Fibroblast of lung (primary cell): ENCODE data around the gene PCDHA12. TPM values are rescaled to one million over a fixed set of nuclear protein-coding genes. Genes with fewer than 3 reads are reported as not detected.
"Not testable (repeated sequence)": the region's sequence is repeated elsewhere in the genome, so short reads cannot be mapped to it uniquely, and the experiment has no call there.

Experiments used
- DNase-seq, 2 donors: peaks; one replicate each; pipeline versions ENCODE4 v3.0.0 to v3.0.0-alpha.2; 2010; ENCODE audit warnings: low read depth in 2 of 2
- H2AFZ ChIP-seq: 2 replicates; pipeline ENCODE4 v1.5.1; 2012; ENCODE audit warnings: low read length, control low read depth, inconsistent platforms
- H3K27ac ChIP-seq: 2 replicates; pipeline ENCODE4 v1.5.1; 2011; ENCODE audit warnings: low read length, control low read depth; ENCODE audit not compliant: insufficient read depth
- H3K27me3 ChIP-seq: 2 replicates; pipeline ENCODE4 v1.5.1; 2011; ENCODE audit warnings: mild to moderate bottlenecking, low read length; ENCODE audit not compliant: control insufficient read depth, insufficient read depth
- H3K36me3 ChIP-seq: 2 replicates; pipeline ENCODE4 v1.5.1; 2011; ENCODE audit warnings: low read length; ENCODE audit not compliant: control insufficient read depth, insufficient read depth
- H3K4me1 ChIP-seq: 2 replicates; pipeline ENCODE4 v1.5.1; 2011; ENCODE audit warnings: low read length; ENCODE audit not compliant: control insufficient read depth, insufficient read depth; ENCODE audit errors: extremely low read depth
- H3K4me2 ChIP-seq: 2 replicates; pipeline ENCODE4 v1.5.1; 2011; ENCODE audit warnings: low read length, control low read depth; ENCODE audit not compliant: insufficient read depth; ENCODE audit errors: extremely low read depth
- H3K4me3 ChIP-seq, 4 experiments: fragments of 200-600 bp in 1 of 4; sonication (generic) in 1 of 4; replicated peaks in 1 of 4; 2 replicates each; pipeline ENCODE4 v1.5.1; 2011 to 2016; ENCODE audit warnings: low read length in 4 of 4, low read depth in 3 of 4, mild to moderate bottlenecking in 3 of 4, control low read depth in 2 of 4, inconsistent platforms in 1 of 4, mixed read lengths in 1 of 4; ENCODE audit not compliant: insufficient read depth in 1 of 4; ENCODE audit errors: control extremely low read depth in 1 of 4
- H3K79me2 ChIP-seq: 2 replicates; pipeline ENCODE4 v1.5.1; 2012; ENCODE audit warnings: mild to moderate bottlenecking, low read length, inconsistent platforms; ENCODE audit not compliant: control insufficient read depth, insufficient read depth
- H3K9ac ChIP-seq: 2 replicates; pipeline ENCODE4 v1.5.1; 2011; ENCODE audit warnings: mild to moderate bottlenecking, low read length, control low read depth; ENCODE audit not compliant: insufficient read depth
- H3K9me3 ChIP-seq: 2 replicates; pipeline ENCODE4 v1.5.1; 2012; ENCODE audit warnings: low read depth, low read length; ENCODE audit not compliant: control insufficient read depth, insufficient read depth
- H4K20me1 ChIP-seq: 2 replicates; pipeline ENCODE4 v1.5.1; 2011; ENCODE audit warnings: low read length; ENCODE audit not compliant: control insufficient read depth, insufficient read depth; ENCODE audit errors: extremely low read depth
- EZH2 ChIP-seq: IDR thresholded peaks from 2 replicates; pipeline ENCODE4 v1.5.1; 2012; ENCODE audit warnings: low read length, control low read depth, mild to moderate bottlenecking; ENCODE audit errors: missing control alignments
- polyA plus RNA-seq, 2 donors: library from polyadenylated mRNA; depleted of rRNA in 1 of 2; stranded (reverse) in 1 of 2; unstranded in 1 of 2; fragments of >200 nt; gene quantifications; 2 replicates each; pipeline ENCODE4 v1.2.1, GENCODE V29; 2011 to 2012; ENCODE audit warnings: missing spikeins in 1 of 2
- total RNA-seq: library from RNA; depleted of rRNA; stranded (reverse); fragments of >200 nt; gene quantifications from 2 replicates; pipeline ENCODE4 v1.2.1, GENCODE V29; 2014
- TF ChIP-seq, protein P1 (sequence below), 2 donors: IDR thresholded peaks in 1 of 2; conservative IDR thresholded peaks in 1 of 2; 1 replicate in 1 of 2; 2 replicates in 1 of 2; pipeline ENCODE4 v1.5.1; 2011 to 2012; ENCODE audit warnings: low read length in 2 of 2, control low read depth in 1 of 2, inconsistent platforms in 1 of 2, low read depth in 1 of 2, mild to moderate bottlenecking in 1 of 2

PCDHA12 gene
- total and polyA plus RNA-seq, 2 donors (not counting 1 experiment from before 2014, with no cell fraction given) = 0.50 TPM; not detected in 1

DNA sequence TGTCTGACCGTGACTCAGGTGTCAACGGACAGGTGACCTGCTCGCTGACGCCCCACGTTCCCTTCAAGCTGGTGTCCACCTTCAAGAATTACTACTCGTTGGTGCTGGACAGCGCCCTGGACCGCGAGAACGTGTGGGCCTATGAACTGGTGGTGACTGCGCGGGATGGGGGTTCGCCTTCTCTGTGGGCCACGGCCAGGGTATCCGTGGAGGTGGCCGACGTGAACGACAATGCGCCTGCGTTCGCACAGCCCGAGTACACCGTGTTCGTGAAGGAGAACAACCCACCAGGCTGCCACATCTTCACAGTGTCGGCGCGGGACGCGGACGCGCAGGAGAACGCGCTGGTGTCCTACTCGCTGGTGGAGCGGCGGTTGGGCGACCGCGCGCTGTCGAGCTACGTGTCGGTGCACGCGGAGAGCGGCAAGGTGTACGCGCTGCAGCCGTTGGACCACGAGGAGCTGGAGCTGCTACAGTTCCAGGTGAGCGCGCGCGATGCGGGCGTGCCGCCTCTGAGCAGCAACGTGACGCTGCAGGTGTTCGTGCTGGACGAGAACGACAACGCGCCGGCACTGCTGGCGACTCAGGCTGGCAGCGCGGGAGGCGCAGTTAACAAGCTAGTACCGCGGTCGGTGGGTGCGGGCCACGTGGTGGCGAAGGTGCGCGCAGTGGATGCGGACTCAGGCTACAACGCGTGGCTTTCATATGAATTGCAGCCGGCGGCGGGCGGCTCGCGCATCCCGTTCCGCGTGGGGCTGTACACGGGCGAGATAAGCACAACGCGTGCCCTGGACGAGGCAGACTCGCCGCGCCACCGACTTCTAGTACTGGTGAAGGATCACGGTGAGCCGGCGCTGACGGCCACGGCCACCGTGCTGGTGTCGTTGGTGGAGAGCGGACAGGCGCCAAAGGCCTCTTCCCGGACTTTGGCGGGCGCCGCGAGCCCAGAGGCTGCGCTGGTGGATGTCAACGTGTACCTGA lies 4.6 kb upstream of the PCDHA12 start:
- Histone ChIP-seq H3K79me2 (no peaks in the 10 kb centered on the region), H3K4me2 (no peak overlapping the region), H3K4me1 (no peaks in the 10 kb centered on the region), H3K27me3 (no peaks in the 10 kb centered on the region), H3K4me3 (no peak overlapping the region), H3K27ac (no peak overlapping the region), H4K20me1 (no peaks in the 10 kb centered on the region), H2AFZ (no peak overlapping the region), H3K9me3 (no peaks in the 10 kb centered on the region), H3K36me3 (no peaks in the 10 kb centered on the region), H3K9ac (no peak overlapping the region)
- no peak for DNase-seq
- TF ChIP-seq, protein P1, sequence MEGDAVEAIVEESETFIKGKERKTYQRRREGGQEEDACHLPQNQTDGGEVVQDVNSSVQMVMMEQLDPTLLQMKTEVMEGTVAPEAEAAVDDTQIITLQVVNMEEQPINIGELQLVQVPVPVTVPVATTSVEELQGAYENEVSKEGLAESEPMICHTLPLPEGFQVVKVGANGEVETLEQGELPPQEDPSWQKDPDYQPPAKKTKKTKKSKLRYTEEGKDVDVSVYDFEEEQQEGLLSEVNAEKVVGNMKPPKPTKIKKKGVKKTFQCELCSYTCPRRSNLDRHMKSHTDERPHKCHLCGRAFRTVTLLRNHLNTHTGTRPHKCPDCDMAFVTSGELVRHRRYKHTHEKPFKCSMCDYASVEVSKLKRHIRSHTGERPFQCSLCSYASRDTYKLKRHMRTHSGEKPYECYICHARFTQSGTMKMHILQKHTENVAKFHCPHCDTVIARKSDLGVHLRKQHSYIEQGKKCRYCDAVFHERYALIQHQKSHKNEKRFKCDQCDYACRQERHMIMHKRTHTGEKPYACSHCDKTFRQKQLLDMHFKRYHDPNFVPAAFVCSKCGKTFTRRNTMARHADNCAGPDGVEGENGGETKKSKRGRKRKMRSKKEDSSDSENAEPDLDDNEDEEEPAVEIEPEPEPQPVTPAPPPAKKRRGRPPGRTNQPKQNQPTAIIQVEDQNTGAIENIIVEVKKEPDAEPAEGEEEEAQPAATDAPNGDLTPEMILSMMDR (conservative IDR thresholded peaks at IDR 0.05 in 1 of 2, IDR thresholded peaks at IDR 0.05 in 1 of 2; ENCODE audit: low read depth in 1 of 2, low read length in 2 of 2) = no peak
- no peak for TF ChIP-seq EZH2

DNA sequence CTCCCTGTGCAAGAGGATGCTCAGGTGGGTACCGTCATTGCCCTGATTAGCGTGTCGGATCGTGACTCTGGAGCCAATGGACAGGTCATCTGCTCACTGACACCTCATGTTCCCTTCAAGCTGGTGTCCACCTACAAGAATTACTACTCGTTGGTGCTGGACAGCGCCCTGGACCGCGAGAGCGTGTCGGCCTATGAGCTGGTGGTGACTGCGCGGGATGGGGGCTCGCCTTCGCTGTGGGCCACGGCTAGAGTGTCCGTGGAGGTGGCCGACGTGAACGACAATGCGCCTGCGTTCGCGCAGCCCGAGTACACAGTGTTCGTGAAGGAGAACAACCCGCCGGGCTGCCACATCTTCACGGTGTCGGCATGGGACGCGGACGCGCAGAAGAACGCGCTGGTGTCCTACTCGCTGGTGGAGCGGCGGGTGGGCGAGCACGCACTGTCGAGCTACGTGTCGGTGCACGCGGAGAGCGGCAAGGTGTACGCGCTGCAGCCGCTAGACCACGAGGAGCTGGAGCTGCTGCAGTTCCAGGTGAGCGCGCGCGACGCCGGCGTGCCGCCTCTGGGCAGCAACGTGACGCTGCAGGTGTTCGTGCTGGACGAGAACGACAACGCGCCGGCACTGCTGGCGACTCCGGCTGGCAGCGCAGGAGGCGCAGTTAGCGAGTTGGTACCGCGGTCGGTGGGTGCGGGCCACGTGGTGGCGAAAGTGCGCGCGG lies 1.6 kb downstream of the PCDHA12 start:
- not testable (repeated sequence) for H3K4me2 ChIP-seq, H4K20me1 ChIP-seq, H3K27me3 ChIP-seq, H3K4me1 ChIP-seq, H3K79me2 ChIP-seq, H2AFZ ChIP-seq, DNase-seq, H3K4me3 ChIP-seq, H3K9me3 ChIP-seq, H3K36me3 ChIP-seq, H3K9ac ChIP-seq, H3K27ac ChIP-seq

DNA sequence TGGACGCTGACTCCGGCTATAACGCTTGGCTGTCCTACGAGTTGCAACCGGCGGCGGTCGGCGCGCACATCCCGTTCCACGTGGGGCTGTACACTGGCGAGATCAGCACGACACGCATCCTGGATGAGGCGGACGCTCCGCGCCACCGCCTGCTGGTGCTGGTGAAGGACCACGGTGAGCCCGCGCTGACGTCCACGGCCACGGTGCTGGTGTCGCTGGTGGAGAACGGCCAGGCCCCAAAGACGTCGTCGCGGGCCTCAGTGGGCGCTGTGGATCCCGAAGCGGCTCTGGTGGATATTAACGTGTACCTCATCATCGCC lies 2.1 kb downstream of the PCDHA12 start:
- no peaks in the 10 kb centered on the region for H4K20me1 ChIP-seq
- no peak overlapping the region for H2AFZ ChIP-seq
- H3K9ac ChIP-seq = no peak overlapping the region
- H3K9me3 ChIP-seq = peaks cover 2% of the 10 kb centered on the region
- H3K4me3 ChIP-seq = no peak overlapping the region
- H3K4me2 ChIP-seq = no peak overlapping the region
- H3K27ac ChIP-seq = no peak overlapping the region
- no peaks in the 10 kb centered on the region for H3K4me1 ChIP-seq
- no peaks in the 10 kb centered on the region for H3K79me2 ChIP-seq
- no peaks in the 10 kb centered on the region for H3K36me3 ChIP-seq
- no peaks in the 10 kb centered on the region for H3K27me3 ChIP-seq
- TF ChIP-seq EZH2 = no peak
- TF ChIP-seq, protein P1 (conservative IDR thresholded peaks at IDR 0.05 in 1 of 2, IDR thresholded peaks at IDR 0.05 in 1 of 2; ENCODE audit: low read depth in 1 of 2, low read length in 2 of 2) = no peak
- DNase-seq = no peak
